ENCODE measurements around the gene HDHD5. TPM values are rescaled to one million over a fixed set of nuclear protein-coding genes. Genes with fewer than 3 reads are reported as not detected.

Gene HDHD5
- total and polyA plus RNA-seq, 2 experiments from 2014 or later = 131 to 164 TPM

- H3K27me3 ChIP-seq = no peaks in the 10 kb centered on the region
- DNase-seq (ENCODE audit: low read depth in 1 of 2, low spot score in 1 of 2) = no peak
- no peaks in the 10 kb centered on the region for H3K4me1 ChIP-seq (ENCODE audit: low read depth)
- H3K9me3 ChIP-seq (ENCODE audit: low read depth) = no peaks in the 10 kb centered on the region
- H3K36me3 ChIP-seq = no peaks in the 10 kb centered on the region
- no peak overlapping the region for H3K4me3 ChIP-seq
- no peak for TF ChIP-seq CTCF (IDR thresholded peaks at IDR 0.05; ENCODE audit: low read depth, low read length)
- H3K27ac ChIP-seq = no peak overlapping the region
These were observed 43.8 kb downstream of the HDHD5 start for GRCh38 chr22:17115236-17115635.

- TF ChIP-seq CTCF (IDR thresholded peaks at IDR 0.05; ENCODE audit: low read depth, low read length) = no peak
- Histone ChIP-seq H3K9me3 (ENCODE audit: low read depth) (no peaks in the 10 kb centered on the region), H3K4me1 (ENCODE audit: low read depth) (no peaks in the 10 kb centered on the region), H3K27me3 (no peaks in the 10 kb centered on the region), H3K4me3 (no peak overlapping the region), H3K36me3 (no peaks in the 10 kb centered on the region), H3K27ac (no peak overlapping the region)
- no peak for DNase-seq (ENCODE audit: low read depth in 1 of 2, low spot score in 1 of 2)
These were observed 44.2 kb downstream of the HDHD5 start for GRCh38 chr22:17114898-17115235.

- Histone ChIP-seq H3K9me3 (ENCODE audit: low read depth) (no peaks in the 10 kb centered on the region), H3K36me3 (no peaks in the 10 kb centered on the region), H3K4me3 (no peak overlapping the region), H3K27me3 (no peaks in the 10 kb centered on the region), H3K27ac (no peak overlapping the region), H3K4me1 (ENCODE audit: low read depth) (no peaks in the 10 kb centered on the region)
- no peak for DNase-seq (ENCODE audit: low read depth in 1 of 2, low spot score in 1 of 2)
- TF ChIP-seq CTCF (IDR thresholded peaks at IDR 0.05; ENCODE audit: low read depth, low read length) = no peak
These were observed 44.7 kb downstream of the HDHD5 start for GRCh38 chr22:17114173-17114897.

- no peaks in the 10 kb centered on the region for H3K36me3 ChIP-seq
- H3K4me3 ChIP-seq = no peak overlapping the region
- H3K4me1 ChIP-seq (ENCODE audit: low read depth) = no peaks in the 10 kb centered on the region
- no peak for DNase-seq (ENCODE audit: low read depth in 1 of 2, low spot score in 1 of 2)
- no peaks in the 10 kb centered on the region for H3K9me3 ChIP-seq (ENCODE audit: low read depth)
- no peaks in the 10 kb centered on the region for H3K27me3 ChIP-seq
- no peak overlapping the region for H3K27ac ChIP-seq
- TF ChIP-seq CTCF (IDR thresholded peaks at IDR 0.05; ENCODE audit: low read depth, low read length) = no peak
These were observed 45.5 kb downstream of the HDHD5 start for GRCh38 chr22:17113600-17113999.

- no peak overlapping the region for H3K4me3 ChIP-seq
- no peaks in the 10 kb centered on the region for H3K27me3 ChIP-seq
- H3K9me3 ChIP-seq (ENCODE audit: low read depth) = no peaks in the 10 kb centered on the region
- H3K4me1 ChIP-seq (ENCODE audit: low read depth) = no peaks in the 10 kb centered on the region
- no peak for TF ChIP-seq CTCF (IDR thresholded peaks at IDR 0.05; ENCODE audit: low read depth, low read length)
- no peak overlapping the region for H3K27ac ChIP-seq
- no peaks in the 10 kb centered on the region for H3K36me3 ChIP-seq
- DNase-seq (ENCODE audit: low read depth in 1 of 2, low spot score in 1 of 2) = no peak
These were observed 46.5 kb downstream of the HDHD5 start for GRCh38 chr22:17112491-17113042.
